Brain microvascular endothelial cell (primary cell): ENCODE data around the gene IGFBPL1.

Source experiments
- DNase-seq: peaks from one replicate; pipeline ENCODE4 v3.0.0-alpha.2; 2020
- H3K27ac ChIP-seq: fragments of 250-450 bp; sonication (Bioruptor Pico); 2 replicates; pipeline ENCODE4 v1.5.1; 2020; ENCODE audit warnings: mild to moderate bottlenecking, moderate library complexity
- H3K27me3 ChIP-seq: fragments of 250-450 bp; sonication (Bioruptor Pico); replicated peaks from 2 replicates; pipeline ENCODE4 v1.5.1; 2020; ENCODE audit warnings: mild to moderate bottlenecking
- H3K36me3 ChIP-seq: fragments of 250-450 bp; sonication (Bioruptor Pico); replicated peaks from 2 replicates; pipeline ENCODE4 v1.5.1; 2020; ENCODE audit warnings: mild to moderate bottlenecking
- H3K4me3 ChIP-seq: 2 replicates; pipeline ENCODE4 v1.5.1; 2011; ENCODE audit warnings: low read depth, mild to moderate bottlenecking, control low read depth, low read length, moderate library complexity
- in situ Hi-C: cut with HindIII; loops from 2 replicates; pipeline ENCODE4 v1.10.0; 2017; ENCODE audit warnings: low sequenced_read_pairs, low pct_ligation_motif_present
- TF ChIP-seq, protein P1 (sequence below): IDR thresholded peaks from 2 replicates; pipeline ENCODE4 v1.5.1; 2011; ENCODE audit warnings: low read depth, mild to moderate bottlenecking, moderate library complexity, low read length, control low read depth, inconsistent platforms; ENCODE audit errors: missing control alignments

IGFBPL1 gene

DNA sequence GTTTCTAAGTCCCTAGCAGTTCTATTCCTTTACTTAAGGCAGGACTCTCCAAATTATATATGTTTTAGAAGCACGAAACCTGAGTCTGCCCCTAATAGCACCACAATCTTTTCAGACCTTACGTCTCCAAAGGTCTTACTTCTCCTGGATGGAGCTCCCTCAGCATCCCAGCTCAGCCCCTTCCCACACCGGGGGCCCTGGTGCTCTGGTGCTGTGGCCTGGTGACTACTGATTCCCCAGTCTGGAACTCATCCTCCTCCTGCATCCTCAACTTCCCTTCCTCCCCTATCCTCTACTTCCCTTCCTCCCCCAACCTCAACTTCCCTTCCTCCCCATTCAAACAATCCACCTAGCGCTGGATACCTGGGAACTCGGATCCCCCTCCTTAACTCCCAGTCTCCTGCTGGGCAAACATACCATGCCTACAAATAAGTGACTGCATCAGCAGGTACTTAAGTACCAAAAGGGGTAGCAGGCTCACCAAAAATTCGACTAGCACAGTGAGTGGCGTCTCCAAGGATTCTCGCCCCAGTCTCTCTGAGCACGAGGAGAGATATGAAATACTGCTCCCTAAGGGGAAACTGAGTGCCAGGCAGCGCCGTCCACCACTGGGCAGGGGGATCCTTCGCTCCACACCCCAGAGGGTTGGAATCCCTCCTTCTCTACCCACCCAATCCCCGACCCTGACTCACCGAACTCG is 831 bp downstream of the IGFBPL1 start:
- peaks cover 46% of the 10 kb centered on the region for H3K27me3 ChIP-seq
- DNase-seq = no peak
- in situ Hi-C loops = no loop called here
- no peaks in the 10 kb centered on the region for H3K36me3 ChIP-seq
- H3K4me3 ChIP-seq = no peak overlapping the region
- no peak overlapping the region for H3K27ac ChIP-seq
- TF ChIP-seq, protein P1, sequence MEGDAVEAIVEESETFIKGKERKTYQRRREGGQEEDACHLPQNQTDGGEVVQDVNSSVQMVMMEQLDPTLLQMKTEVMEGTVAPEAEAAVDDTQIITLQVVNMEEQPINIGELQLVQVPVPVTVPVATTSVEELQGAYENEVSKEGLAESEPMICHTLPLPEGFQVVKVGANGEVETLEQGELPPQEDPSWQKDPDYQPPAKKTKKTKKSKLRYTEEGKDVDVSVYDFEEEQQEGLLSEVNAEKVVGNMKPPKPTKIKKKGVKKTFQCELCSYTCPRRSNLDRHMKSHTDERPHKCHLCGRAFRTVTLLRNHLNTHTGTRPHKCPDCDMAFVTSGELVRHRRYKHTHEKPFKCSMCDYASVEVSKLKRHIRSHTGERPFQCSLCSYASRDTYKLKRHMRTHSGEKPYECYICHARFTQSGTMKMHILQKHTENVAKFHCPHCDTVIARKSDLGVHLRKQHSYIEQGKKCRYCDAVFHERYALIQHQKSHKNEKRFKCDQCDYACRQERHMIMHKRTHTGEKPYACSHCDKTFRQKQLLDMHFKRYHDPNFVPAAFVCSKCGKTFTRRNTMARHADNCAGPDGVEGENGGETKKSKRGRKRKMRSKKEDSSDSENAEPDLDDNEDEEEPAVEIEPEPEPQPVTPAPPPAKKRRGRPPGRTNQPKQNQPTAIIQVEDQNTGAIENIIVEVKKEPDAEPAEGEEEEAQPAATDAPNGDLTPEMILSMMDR = no peak

DNA sequence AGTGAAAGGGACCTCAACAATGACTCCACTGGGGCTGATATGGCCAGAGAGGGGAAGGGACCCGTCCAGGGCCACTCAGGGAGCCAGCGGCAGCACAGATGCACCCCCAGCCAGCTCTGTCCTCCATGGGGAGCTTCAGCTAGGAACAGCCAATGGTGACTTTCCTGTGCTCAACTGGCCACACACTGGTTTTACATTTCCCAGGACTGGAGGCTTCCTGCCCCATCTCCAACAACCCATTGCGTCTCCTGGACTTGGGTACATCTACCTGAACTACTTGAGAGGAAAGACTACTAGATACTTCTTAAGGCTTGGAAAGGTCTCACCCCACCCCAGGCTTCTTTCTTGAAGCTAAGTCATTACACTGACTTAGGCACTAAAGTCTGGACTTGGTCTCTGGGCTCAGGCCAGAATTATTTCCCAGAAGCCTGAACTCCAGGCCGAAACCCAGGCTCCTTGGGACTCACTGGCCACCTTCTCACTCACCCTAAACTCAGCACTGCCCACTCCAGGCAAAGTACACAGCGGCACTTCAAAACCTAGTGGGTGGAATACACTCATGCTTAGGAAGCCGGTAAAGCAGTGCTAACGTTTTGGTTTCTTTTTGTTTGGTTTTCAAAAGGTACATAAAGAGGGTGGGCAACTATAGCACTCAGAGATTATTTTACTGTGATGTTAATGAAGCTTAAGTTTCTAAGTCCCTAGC is 1.5 kb downstream of the IGFBPL1 start:
- H3K27me3 ChIP-seq = peaks cover 46% of the 10 kb centered on the region

GRCh38 chr9:38421498-38422211 is 2.6 kb downstream of the IGFBPL1 start:
- Histone ChIP-seq H3K36me3 (no peaks in the 10 kb centered on the region), H3K27ac (no peak overlapping the region), H3K4me3 (no peak overlapping the region), H3K27me3 (peaks cover 47% of the 10 kb centered on the region)
- DNase-seq = no peak
- TF ChIP-seq, protein P1 = no peak
- in situ Hi-C loops = no loop called here

More for the DNA sequence above, 1.5 kb downstream of the IGFBPL1 start:
- in situ Hi-C loops = no loop called here
- Histone ChIP-seq H3K27ac (no peak overlapping the region), H3K36me3 (no peaks in the 10 kb centered on the region), H3K4me3 (no peak overlapping the region)
- TF ChIP-seq, protein P1 = no peak
- no peak for DNase-seq

DNA sequence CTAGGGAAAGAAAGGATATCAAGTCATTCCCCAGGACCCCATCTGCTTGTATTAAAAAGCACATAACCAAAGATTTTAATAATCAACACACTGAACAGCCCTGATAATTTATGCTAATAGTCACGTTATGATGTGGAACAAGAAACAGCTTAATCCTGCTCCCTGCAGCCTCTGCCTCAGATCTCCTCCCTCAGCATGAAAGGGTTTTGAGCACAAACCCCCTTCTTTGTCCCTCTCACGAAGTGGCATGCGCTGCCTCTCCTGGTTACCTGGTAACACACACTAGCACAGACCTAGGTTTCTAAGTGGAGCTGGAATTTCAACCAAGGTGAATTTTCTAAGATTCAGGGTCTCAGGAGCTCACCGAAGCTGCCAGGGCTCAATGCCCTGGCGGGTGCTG is 5.1 kb downstream of the IGFBPL1 start:
- Histone ChIP-seq H3K27me3 (peaks cover 44% of the 10 kb centered on the region), H3K27ac (no peak overlapping the region), H3K4me3 (no peak overlapping the region), H3K36me3 (no peaks in the 10 kb centered on the region)
- no peak for DNase-seq
- in situ Hi-C loops = no loop called here
- TF ChIP-seq, protein P1 = no peak

DNA sequence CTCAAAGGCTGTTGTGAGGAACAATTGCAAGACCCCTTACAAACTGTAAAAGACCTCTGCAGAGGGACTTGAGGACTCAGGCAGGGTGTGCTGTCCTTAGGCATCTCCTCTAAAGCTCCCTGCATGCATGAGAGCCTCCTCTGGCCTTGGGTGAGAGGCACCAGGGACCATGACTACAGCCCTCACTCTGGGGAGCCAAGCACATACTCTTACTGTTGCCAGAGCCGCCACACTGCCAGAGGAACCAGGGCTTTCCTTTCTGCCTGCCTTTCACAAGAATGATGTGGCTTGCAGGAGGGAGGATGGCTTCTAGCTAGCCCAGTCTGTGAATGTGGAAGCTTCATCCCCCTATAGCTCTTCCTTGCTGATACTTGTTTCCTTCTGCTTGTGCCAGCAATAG is 5.9 kb downstream of the IGFBPL1 start:
- no peak for DNase-seq
- TF ChIP-seq, protein P1 = no peak
- H3K4me3 ChIP-seq = no peak overlapping the region
- in situ Hi-C loops = no loop called here
- H3K36me3 ChIP-seq = no peaks in the 10 kb centered on the region
- H3K27me3 ChIP-seq = peaks cover 45% of the 10 kb centered on the region
- H3K27ac ChIP-seq = no peak overlapping the region
